22Rv1 (cell line): Measurements from ENCODE around the gene RPL13A.

Experiments used
- H3K27ac ChIP-seq: fragments of 450-650 bp; 2 replicates; pipeline ENCODE4 v1.5.1; 2017
- ZFX ChIP-seq: fragments of 450-650 bp; IDR thresholded peaks from 2 replicates; pipeline ENCODE4 v1.6.1; 2017; ENCODE audit warnings: antibody characterized with exemption, borderline replicate concordance
- TF ChIP-seq, protein P1 (sequence below): fragments of 450-650 bp; IDR thresholded peaks from 2 replicates; pipeline ENCODE4 v1.5.1; 2017; ENCODE audit warnings: mild to moderate bottlenecking

RPL13A gene

DNA sequence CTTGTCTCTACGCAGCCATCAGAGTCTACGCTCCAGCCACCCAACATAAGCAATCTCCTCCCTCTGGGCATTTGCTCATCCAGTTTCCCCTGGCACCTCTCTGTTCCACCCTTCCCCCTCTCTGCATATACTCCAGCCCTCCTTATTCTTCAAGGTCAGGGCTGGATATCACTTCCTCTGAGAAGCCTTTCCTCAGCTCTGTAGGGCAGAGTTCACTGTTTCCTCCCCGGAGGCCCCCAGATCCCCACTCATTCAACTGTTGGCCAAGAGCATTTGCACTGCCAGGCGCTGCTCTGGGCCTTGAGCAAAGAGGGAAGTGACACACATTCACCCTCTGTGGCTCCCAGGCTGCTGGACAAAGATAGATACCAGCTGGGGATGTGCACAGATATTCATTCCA, 28.4 kb downstream of the RPL13A start:
- TF ChIP-seq, protein P1, sequence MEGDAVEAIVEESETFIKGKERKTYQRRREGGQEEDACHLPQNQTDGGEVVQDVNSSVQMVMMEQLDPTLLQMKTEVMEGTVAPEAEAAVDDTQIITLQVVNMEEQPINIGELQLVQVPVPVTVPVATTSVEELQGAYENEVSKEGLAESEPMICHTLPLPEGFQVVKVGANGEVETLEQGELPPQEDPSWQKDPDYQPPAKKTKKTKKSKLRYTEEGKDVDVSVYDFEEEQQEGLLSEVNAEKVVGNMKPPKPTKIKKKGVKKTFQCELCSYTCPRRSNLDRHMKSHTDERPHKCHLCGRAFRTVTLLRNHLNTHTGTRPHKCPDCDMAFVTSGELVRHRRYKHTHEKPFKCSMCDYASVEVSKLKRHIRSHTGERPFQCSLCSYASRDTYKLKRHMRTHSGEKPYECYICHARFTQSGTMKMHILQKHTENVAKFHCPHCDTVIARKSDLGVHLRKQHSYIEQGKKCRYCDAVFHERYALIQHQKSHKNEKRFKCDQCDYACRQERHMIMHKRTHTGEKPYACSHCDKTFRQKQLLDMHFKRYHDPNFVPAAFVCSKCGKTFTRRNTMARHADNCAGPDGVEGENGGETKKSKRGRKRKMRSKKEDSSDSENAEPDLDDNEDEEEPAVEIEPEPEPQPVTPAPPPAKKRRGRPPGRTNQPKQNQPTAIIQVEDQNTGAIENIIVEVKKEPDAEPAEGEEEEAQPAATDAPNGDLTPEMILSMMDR: no peak
- no peak for TF ChIP-seq ZFX
- H3K27ac ChIP-seq: no peak overlapping the region

DNA sequence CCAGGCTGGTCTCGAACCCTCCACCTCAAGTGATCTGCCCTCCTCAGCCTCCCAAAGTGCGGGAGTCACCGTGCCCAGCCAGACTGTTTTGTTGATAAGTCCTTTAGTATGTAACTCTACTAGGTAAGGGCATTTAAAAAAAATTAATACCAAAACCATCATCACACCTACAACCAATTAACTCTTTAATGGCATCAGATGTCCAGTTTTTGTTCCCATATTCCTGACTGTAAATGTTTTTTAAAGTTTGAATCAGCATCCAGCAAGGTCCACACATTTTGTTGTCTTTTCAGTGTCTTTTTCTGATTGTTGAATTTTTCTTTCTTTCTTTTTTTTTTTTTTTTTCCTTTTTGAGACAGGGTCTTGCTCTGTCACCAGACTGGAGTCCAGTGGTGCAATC, 30.6 kb downstream of the RPL13A start:
- H3K27ac ChIP-seq: no peak overlapping the region

DNA sequence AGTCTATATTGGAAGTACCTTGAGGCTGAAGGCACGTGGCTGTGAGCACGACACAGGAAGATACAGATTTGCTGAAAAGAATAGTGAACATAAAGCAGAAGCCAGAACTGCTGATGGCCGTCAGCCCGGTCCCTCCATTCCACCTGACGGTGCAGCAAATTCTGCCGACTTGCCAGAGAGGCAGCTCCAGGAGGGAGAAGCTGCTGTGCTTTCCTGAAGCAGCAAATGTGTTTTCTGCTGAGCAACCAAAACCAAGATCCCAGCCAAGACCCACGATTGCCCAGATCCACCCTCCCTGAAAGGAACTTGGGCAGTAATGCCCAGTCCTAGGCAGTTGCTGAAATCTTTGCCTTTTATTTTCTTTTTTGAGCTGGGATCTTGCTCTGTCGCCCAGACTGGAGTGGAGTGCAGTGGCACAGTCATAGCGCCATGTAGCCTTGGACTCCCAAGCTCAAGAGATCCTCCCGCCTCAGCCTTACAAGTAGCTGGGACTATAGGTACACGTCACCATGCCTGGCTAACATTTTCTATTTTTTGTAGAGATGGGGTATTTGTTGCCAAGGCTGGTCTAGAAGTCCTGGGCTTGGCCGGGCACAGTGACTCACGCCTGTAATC, 33.4 kb downstream of the RPL13A start:
- TF ChIP-seq, protein P1: no peak
- no peak for TF ChIP-seq ZFX
- no peak overlapping the region for H3K27ac ChIP-seq

More for the DNA sequence above, 30.6 kb downstream of the RPL13A start:
- no peak for TF ChIP-seq ZFX
- TF ChIP-seq, protein P1: no peak

DNA sequence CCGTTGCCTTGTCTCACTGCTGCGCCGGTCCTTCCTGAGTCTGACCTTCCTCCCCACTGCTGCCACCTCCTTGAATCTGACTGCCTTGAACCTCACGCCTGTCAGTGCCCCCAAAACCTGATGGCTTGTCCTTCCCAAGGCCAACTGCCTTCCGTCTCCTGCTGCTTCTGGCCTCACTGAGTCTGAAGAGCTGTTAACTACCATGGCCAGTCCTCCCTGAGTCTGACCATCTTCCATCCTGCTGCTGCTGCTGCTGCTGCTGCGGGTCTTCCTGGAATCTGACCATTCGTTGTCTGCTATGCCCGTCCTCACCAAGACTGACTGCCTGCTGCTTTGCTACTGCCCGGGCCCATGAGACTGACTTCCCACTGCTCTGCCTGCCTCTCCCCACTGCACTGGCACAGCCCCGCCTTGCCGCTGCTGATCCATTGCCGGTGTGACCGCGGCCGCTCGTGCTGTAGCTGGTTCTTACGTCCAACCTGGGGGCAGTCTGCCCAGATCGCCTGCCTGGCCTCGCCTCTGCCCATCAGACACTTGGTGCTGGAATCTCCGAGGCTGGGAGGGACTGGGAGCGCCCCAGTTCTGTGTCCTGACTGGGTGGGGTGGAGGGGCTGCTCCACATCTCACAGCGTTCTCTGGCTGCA, 37.5 kb downstream of the RPL13A start:
- TF ChIP-seq, protein P1: peak; percentile 16; the same call in 1 of the 2 replicates
- TF ChIP-seq ZFX: no peak
- H3K27ac ChIP-seq: no peak overlapping the region

DNA sequence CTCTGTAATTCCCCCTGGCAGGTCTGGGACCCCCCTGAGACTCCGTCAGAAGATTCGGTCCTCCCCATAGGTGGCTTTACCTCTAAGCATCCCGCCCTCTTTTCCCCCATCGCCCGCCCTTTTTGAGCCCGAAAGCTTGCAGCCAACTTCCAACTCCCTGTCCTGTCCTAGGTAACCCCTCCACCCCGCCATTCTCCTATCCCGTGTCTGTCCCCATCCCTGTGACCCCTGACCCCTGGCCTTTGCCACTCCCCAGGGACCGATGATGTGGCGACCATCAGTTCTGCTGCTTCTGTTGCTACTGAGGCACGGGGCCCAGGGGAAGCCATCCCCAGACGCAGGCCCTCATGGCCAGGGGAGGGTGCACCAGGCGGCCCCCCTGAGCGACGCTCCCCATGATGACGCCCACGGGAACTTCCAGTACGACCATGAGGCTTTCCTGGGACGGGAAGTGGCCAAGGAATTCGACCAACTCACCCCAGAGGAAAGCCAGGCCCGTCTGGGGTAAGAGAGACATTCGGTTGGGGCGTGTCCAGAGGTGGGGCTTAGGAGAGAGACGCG, 40.9 kb downstream of the RPL13A start:
- no peak for TF ChIP-seq ZFX
- TF ChIP-seq, protein P1: no peak
- H3K27ac ChIP-seq: no peak overlapping the region

DNA sequence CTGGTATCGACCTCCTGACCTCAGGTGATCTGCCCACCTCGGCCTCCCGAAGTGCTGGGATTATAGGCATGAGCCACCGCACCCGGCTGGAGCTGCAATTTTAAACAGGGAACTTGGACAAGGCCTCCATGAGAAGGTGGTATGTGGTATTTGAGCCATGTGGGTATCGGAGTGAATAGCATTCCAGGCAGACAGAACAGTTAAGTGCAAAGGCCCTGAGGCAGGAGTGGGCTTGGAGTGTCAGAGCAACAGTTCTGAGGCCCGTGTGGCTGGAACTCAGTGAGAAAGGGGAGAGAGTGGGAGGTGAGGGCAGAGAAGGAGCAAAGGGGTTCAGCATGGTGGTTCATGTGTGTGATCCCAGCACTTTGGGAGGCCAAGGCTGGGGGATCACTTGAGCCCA, 43.3 kb downstream of the RPL13A start:
- TF ChIP-seq, protein P1: no peak
- TF ChIP-seq ZFX: no peak
- H3K27ac ChIP-seq: no peak overlapping the region
